Astrocyte of the spinal cord (primary cell): ENCODE results near the gene ECE2.

ENCODE experiments used
- DNase-seq: peaks from one replicate; pipeline ENCODE4 v3.0.0; 2011; ENCODE audit warnings: low read depth, low spot score
- H3K4me3 ChIP-seq: 2 replicates; pipeline ENCODE4 v1.5.1; 2011; ENCODE audit warnings: low read depth, mild to moderate bottlenecking, low read length, moderate library complexity
- in situ Hi-C: cut with HindIII; loops from 2 replicates; pipeline ENCODE4 v1.10.0; 2017; ENCODE audit warnings: low sequenced_read_pairs
- TF ChIP-seq, protein P1 (sequence below): IDR thresholded peaks from 2 replicates; pipeline ENCODE4 v1.5.1; 2012; ENCODE audit warnings: low read depth, mild to moderate bottlenecking, low read length, inconsistent platforms

Gene ECE2

DNA sequence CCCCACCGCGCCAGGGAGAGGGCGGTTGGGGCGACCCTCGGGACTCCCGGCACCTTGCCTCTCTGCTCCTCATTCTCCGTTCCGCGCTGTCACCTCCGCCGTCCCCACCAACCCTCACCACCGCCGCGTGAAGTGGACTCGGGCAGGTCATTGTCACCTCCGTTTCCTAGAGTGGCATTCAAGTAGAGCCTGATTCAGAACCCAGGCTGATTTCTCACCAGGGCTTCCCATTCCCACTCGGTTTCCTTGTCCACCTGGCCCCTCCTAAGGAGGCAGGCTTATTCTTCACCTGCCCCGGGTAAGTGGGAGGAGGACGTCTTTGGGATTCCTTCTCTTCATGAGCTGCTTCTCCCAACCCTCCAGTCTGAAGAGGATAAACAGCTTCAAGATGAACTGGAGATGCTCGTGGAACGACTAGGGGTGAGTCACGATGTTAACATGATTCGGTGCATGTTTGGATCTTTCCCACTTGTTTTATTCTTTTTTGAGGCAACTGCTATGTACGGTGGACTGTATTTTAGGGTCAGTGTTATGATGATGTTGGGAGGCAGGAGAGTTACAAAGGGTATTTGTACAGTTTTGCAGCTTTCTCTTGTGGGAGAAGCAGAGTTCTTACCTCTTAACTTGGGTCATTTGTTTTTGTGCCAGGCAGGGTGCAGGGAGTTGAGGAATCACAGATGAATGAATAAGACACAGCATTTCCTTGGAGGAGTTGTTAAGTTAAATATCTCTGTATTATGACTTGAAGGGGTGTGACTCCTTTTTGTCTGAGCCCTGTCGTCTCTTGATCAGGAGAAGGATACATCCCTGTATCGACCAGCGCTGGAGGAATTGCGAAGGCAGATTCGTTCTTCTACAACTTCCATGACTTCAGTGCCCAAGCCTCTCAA lies 23.9 kb downstream of the ECE2 start:
- TF ChIP-seq, protein P1, sequence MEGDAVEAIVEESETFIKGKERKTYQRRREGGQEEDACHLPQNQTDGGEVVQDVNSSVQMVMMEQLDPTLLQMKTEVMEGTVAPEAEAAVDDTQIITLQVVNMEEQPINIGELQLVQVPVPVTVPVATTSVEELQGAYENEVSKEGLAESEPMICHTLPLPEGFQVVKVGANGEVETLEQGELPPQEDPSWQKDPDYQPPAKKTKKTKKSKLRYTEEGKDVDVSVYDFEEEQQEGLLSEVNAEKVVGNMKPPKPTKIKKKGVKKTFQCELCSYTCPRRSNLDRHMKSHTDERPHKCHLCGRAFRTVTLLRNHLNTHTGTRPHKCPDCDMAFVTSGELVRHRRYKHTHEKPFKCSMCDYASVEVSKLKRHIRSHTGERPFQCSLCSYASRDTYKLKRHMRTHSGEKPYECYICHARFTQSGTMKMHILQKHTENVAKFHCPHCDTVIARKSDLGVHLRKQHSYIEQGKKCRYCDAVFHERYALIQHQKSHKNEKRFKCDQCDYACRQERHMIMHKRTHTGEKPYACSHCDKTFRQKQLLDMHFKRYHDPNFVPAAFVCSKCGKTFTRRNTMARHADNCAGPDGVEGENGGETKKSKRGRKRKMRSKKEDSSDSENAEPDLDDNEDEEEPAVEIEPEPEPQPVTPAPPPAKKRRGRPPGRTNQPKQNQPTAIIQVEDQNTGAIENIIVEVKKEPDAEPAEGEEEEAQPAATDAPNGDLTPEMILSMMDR = no peak
- in situ Hi-C loops = no loop called here
- DNase-seq = peak; percentile 38
- H3K4me3 ChIP-seq = peak overlapping the region; percentile 75

DNA sequence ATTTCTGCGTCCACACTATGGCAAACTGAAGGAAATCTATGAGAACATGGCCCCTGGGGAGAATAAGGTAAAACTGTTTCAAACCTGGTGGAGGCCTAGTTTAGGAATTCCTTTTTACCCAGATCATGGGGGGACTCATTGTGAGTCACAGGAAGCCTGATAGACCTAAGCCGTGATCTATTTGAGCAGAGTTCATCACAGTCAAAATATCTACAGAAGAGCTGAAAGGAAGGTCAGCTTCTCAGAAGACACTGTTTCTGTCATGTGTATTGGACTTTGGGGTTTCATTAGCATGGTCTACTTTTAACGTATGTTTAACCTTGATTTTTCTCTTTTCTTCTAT lies 24.5 kb downstream of the ECE2 start:
- in situ Hi-C loops = no loop called here
- TF ChIP-seq, protein P1 = no peak
- peak overlapping the region; percentile 75 for H3K4me3 ChIP-seq
- DNase-seq = peak; percentile 23

DNA sequence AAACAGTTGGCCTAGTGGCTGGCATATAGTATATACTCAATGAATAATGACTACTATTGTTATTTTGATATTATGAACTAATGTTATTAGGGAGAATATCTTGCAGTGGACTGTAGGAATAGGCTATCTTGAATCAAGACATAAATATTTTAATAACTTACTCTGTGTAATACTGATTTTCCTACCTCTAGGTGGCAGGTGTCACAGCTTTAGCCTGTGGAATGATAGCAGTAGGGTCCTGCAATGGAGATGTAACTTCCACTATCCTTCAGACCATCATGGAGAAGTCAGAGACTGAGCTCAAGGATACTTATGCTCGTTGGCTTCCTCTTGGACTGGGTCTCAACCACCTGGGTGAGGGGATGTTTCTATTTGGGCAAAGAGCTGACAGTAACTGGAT lies 29.8 kb downstream of the ECE2 start:
- TF ChIP-seq, protein P1 = peak; percentile 43
- in situ Hi-C loops = no loop called here
- peak; percentile 27 for DNase-seq
- H3K4me3 ChIP-seq = no peak overlapping the region

DNA sequence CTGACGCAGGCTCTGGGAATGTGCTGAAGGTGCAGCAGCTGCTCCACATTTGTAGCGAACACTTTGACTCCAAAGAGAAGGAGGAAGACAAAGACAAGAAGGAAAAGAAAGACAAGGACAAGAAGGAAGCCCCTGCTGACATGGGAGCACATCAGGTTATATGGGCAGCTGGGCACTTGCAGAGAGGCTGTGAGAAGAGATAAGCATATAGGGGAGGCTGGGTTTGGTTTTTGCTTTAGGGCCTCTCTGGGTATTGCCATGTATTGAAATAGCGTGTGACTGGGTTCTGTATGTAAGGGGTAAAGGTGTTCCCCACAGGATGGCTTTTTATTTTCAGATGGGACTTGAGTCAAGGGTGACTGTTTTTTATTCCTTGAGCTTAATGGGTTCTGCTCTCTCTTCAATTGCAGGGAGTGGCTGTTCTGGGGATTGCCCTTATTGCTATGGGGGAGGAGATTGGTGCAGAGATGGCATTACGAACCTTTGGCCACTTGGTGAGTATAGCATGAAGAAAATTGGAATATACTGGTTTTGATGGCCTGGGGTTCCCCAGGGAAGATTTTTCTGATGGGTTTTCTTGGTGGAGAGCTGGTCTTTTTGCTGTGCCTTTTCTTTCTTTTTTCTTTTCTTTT lies 30.6 kb downstream of the ECE2 start:
- DNase-seq = no peak
- in situ Hi-C loops = no loop called here
- H3K4me3 ChIP-seq = no peak overlapping the region
- TF ChIP-seq, protein P1 = no peak

DNA sequence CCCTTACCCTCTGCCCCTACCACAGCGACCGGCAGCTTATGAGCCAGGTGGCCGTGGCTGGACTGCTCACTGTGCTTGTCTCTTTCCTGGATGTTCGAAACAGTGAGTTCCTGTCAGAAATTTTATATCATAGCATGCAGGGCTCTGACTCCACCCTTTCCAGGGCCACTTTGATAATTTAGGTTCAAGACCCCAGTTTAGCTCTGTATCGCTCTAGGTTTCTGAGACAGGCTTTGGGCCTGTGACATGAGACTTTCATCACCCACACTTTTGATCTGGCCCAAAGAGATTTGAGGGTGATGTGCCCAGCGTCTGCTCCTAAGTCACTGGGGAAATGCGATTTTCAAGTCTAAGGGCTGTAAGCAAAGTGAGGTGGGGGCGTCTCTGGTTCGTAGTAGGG lies 32.1 kb downstream of the ECE2 start:
- no peak for DNase-seq
- TF ChIP-seq, protein P1 = no peak
- in situ Hi-C loops = no loop called here
- H3K4me3 ChIP-seq = no peak overlapping the region

DNA sequence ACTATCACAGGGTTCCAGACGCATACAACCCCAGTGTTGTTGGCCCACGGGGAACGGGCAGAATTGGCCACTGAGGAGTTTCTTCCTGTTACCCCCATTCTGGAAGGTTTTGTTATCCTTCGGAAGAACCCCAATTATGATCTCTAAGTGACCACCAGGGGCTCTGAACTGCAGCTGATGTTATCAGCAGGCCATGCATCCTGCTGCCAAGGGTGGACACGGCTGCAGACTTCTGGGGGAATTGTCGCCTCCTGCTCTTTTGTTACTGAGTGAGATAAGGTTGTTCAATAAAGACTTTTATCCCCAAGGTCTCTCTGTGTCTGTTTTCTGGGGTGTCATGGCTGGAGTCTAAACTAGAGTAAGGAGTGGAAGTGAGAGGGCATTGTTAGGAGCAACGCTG lies 32.9 kb downstream of the ECE2 start:
- TF ChIP-seq, protein P1 = no peak
- no peak for DNase-seq
- H3K4me3 ChIP-seq = no peak overlapping the region
- in situ Hi-C loops = no loop called here
